ENCODE data around the gene SYNE2.

Gene SYNE2

GRCh38 chr14:64221391-64222003, 368.7 kb downstream of the SYNE2 start:
- no peak for DNase-seq (ENCODE audit: low read depth)

- DNase-seq (ENCODE audit: low read depth), result no peak
Observed at GRCh38 chr14:64225151-64225757, 372.4 kb downstream of the SYNE2 start.

- no peak for DNase-seq (ENCODE audit: low read depth)
Observed at GRCh38 chr14:64227856-64228255, 375.1 kb downstream of the SYNE2 start.

- no peak for DNase-seq (ENCODE audit: low read depth)
Observed at GRCh38 chr14:64229489-64229888, 376.7 kb downstream of the SYNE2 start.

GRCh38 chr14:64232095-64232838, 379.5 kb downstream of the SYNE2 start:
- no peak for DNase-seq (ENCODE audit: low read depth)

- DNase-seq (ENCODE audit: low read depth), result no peak
Observed at GRCh38 chr14:64232944-64233343, 380.1 kb downstream of the SYNE2 start.

GRCh38 chr14:64233531-64234190, 380.9 kb downstream of the SYNE2 start:
- no peak for DNase-seq (ENCODE audit: low read depth)

GRCh38 chr14:64234877-64235651, 382.3 kb downstream of the SYNE2 start:
- DNase-seq (ENCODE audit: low read depth), result no peak

GRCh38 chr14:64235652-64236640, 383.1 kb downstream of the SYNE2 start:
- DNase-seq (ENCODE audit: low read depth), result no peak

- DNase-seq (ENCODE audit: low read depth), result no peak
Observed at GRCh38 chr14:64238049-64238448, 385.2 kb downstream of the SYNE2 start.

GRCh38 chr14:64238631-64239030, 385.8 kb downstream of the SYNE2 start:
- no peak for DNase-seq (ENCODE audit: low read depth)

GRCh38 chr14:64244279-64244678, 391.5 kb downstream of the SYNE2 start:
- DNase-seq (ENCODE audit: low read depth), result no peak

GRCh38 chr14:64245491-64245890, 392.7 kb downstream of the SYNE2 start:
- no peak for DNase-seq (ENCODE audit: low read depth)

- no peak for DNase-seq (ENCODE audit: low read depth)
Observed at GRCh38 chr14:64246688-64247087, 393.9 kb downstream of the SYNE2 start.

- no peak for DNase-seq (ENCODE audit: low read depth)
Observed at GRCh38 chr14:64247195-64247594, 394.4 kb downstream of the SYNE2 start.

- no peak for DNase-seq (ENCODE audit: low read depth)
Observed at GRCh38 chr14:64248689-64249088, 395.9 kb downstream of the SYNE2 start.

- DNase-seq (ENCODE audit: low read depth), result no peak
Observed at GRCh38 chr14:64249363-64249762, 396.6 kb downstream of the SYNE2 start.

GRCh38 chr14:64253672-64254071, 400.9 kb downstream of the SYNE2 start:
- DNase-seq (ENCODE audit: low read depth), result no peak

GRCh38 chr14:64255756-64256155, 403.0 kb downstream of the SYNE2 start:
- no peak for DNase-seq (ENCODE audit: low read depth)

GRCh38 chr14:64260418-64260817, 407.6 kb downstream of the SYNE2 start:
- no peak for DNase-seq (ENCODE audit: low read depth)

- no peak for DNase-seq (ENCODE audit: low read depth)
Observed at GRCh38 chr14:64265222-64265621, 412.4 kb downstream of the SYNE2 start.
